ENCODE results near the gene ZNF780A.
"Not testable (repeated sequence)": the region's sequence is repeated elsewhere in the genome, so short reads cannot be mapped to it uniquely, and the experiment has no call there.

The ZNF780A gene

GRCh38 chr19:40090241-40091204 lies at the start of gene ZNF780A:
Gene ZNF780A (minus strand): TSS chr19:40090943. CDS start chr19:40084753, 6,190 bp downstream.
- DNase-seq (ENCODE audit: low spot score), result peak; percentile 79

GRCh38 chr19:40139533-40140287 lies 49.0 kb upstream of the ZNF780A start:
- DNase-seq (ENCODE audit: low spot score), result peak; percentile 40

GRCh38 chr19:40136818-40137217 lies 46.1 kb upstream of the ZNF780A start:
- no peak for DNase-seq (ENCODE audit: low spot score)

GRCh38 chr19:40134866-40135265 lies 44.1 kb upstream of the ZNF780A start:
- DNase-seq (ENCODE audit: low spot score), result no peak

- DNase-seq (ENCODE audit: low spot score), result no peak
Observed at GRCh38 chr19:40133491-40133890, 42.7 kb upstream of the ZNF780A start.

- DNase-seq (ENCODE audit: low spot score), result no peak
Observed at GRCh38 chr19:40130013-40130412, 39.3 kb upstream of the ZNF780A start.

GRCh38 chr19:40129425-40129824 lies 38.7 kb upstream of the ZNF780A start:
- no peak for DNase-seq (ENCODE audit: low spot score)

GRCh38 chr19:40128991-40129390 lies 38.2 kb upstream of the ZNF780A start:
- DNase-seq (ENCODE audit: low spot score), result no peak

- no peak for DNase-seq (ENCODE audit: low spot score)
Observed at GRCh38 chr19:40119380-40119779, 28.6 kb upstream of the ZNF780A start.

- DNase-seq (ENCODE audit: low spot score), result not testable (repeated sequence)
Observed at GRCh38 chr19:40118638-40119037, 27.9 kb upstream of the ZNF780A start.

- DNase-seq (ENCODE audit: low spot score), result no peak
Observed at GRCh38 chr19:40116075-40116474, 25.3 kb upstream of the ZNF780A start.

- not testable (repeated sequence) for DNase-seq (ENCODE audit: low spot score)
Observed at GRCh38 chr19:40114119-40114518, 23.4 kb upstream of the ZNF780A start.

GRCh38 chr19:40112271-40112670 lies 21.5 kb upstream of the ZNF780A start:
- DNase-seq (ENCODE audit: low spot score), result not testable (repeated sequence)

GRCh38 chr19:40110570-40110969 lies 19.8 kb upstream of the ZNF780A start:
- no peak for DNase-seq (ENCODE audit: low spot score)

GRCh38 chr19:40104754-40105153 lies 14.0 kb upstream of the ZNF780A start:
- DNase-seq (ENCODE audit: low spot score), result no peak

- no peak for DNase-seq (ENCODE audit: low spot score)
Observed at GRCh38 chr19:40103600-40103999, 12.9 kb upstream of the ZNF780A start.

GRCh38 chr19:40101813-40102212 lies 11.1 kb upstream of the ZNF780A start:
- DNase-seq (ENCODE audit: low spot score), result no peak

- no peak for DNase-seq (ENCODE audit: low spot score)
Observed at GRCh38 chr19:40093416-40093815, 2.7 kb upstream of the ZNF780A start.

GRCh38 chr19:40091205-40092129 lies 724 bp upstream of the ZNF780A start:
- DNase-seq (ENCODE audit: low spot score), result no peak

- DNase-seq (ENCODE audit: low spot score), result no peak
Observed at GRCh38 chr19:40089462-40089861, 1.3 kb downstream of the ZNF780A start.

- no peak for DNase-seq (ENCODE audit: low spot score)
Observed at GRCh38 chr19:40088299-40089047, 2.3 kb downstream of the ZNF780A start.
